ENCODE results near the gene CFAP74. TPM values are rescaled to one million over a fixed set of nuclear protein-coding genes. Genes with fewer than 3 reads are reported as not detected.

The CFAP74 gene
- total and polyA plus RNA-seq, 9 of the 15 experiments (the other 6 are each of a cell fraction or from before 2014, with no cell fraction given), result 0.03 to 0.15 (median 0.05) TPM; not detected in 6

DNA sequence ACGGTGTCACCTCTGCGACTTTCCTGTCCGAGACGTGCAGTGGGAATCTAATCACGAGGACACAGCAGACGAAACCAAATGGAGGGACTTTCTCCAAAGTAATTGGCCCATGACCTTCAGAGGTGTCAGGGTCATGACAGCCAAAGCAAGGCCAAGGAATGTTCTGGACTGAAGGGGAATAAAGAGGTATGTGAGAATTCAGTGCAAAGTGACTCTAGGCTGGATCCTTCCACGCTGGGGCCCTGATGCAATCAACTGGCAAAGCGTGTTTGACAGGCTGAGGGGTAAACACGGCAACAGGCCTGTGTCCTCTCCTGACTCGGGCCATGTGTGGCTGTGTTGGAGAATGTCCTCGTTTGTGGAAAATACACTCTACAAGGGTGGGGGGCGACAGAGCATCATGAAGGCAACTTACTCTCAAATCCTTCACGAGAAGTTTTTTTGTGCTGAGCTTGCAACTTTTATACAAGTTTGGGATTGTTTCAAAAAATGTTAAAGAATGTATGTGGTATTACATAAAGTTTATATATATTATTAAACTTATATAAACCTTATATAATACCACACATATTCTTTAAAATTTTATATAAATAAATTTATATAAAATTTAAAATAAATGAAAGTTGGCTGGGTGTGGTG is 1.7 kb downstream of the CFAP74 start (continued):
- TF ChIP-seq CEBPG (CRISPR knock-in tag; IDR thresholded peaks at IDR 0.05), result peak; percentile 85
- TF ChIP-seq CEBPG (tag; conservative IDR thresholded peaks at IDR 0.05 in 1 of 2, IDR thresholded peaks at IDR 0.05 in 1 of 2), result peak; percentile 52 to 78
- TF ChIP-seq RHOXF2B (CRISPR knock-in tag; conservative IDR thresholded peaks at IDR 0.05), result 0 out of 2 replicates have a peak, but pooled peaks have one; percentile 16
- TF ChIP-seq ATF7 (IDR thresholded peaks at IDR 0.05), result peak; percentile 60
- TF ChIP-seq, protein P1, sequence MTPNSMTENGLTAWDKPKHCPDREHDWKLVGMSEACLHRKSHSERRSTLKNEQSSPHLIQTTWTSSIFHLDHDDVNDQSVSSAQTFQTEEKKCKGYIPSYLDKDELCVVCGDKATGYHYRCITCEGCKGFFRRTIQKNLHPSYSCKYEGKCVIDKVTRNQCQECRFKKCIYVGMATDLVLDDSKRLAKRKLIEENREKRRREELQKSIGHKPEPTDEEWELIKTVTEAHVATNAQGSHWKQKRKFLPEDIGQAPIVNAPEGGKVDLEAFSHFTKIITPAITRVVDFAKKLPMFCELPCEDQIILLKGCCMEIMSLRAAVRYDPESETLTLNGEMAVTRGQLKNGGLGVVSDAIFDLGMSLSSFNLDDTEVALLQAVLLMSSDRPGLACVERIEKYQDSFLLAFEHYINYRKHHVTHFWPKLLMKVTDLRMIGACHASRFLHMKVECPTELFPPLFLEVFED (CRISPR knock-in tag; conservative IDR thresholded peaks at IDR 0.05), result no peak
- no peak for TF ChIP-seq BHLHE40 (IDR thresholded peaks at IDR 0.05; ENCODE audit: low read length)
- TF ChIP-seq, protein P2, sequence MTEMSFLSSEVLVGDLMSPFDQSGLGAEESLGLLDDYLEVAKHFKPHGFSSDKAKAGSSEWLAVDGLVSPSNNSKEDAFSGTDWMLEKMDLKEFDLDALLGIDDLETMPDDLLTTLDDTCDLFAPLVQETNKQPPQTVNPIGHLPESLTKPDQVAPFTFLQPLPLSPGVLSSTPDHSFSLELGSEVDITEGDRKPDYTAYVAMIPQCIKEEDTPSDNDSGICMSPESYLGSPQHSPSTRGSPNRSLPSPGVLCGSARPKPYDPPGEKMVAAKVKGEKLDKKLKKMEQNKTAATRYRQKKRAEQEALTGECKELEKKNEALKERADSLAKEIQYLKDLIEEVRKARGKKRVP (CRISPR knock-in tag; IDR thresholded peaks at IDR 0.05), result peak; percentile 72
- TF ChIP-seq MYC (IDR thresholded peaks at IDR 0.05; ENCODE audit: low read depth, low read length), result peak; percentile 76
- peak; percentile 53; the same call in 1 of the 2 replicates for TF ChIP-seq MYC (CRISPR knock-in tag; IDR thresholded peaks at IDR 0.05; ENCODE audit: borderline replicate concordance, low read depth)
- no peak for TF ChIP-seq ZNF431 (CRISPR knock-in tag; IDR thresholded peaks at IDR 0.05)
- no peak for TF ChIP-seq ZNF274 (IDR thresholded peaks at IDR 0.05; ENCODE audit: borderline replicate concordance, low read depth, low read length)
- TF ChIP-seq, protein P3, sequence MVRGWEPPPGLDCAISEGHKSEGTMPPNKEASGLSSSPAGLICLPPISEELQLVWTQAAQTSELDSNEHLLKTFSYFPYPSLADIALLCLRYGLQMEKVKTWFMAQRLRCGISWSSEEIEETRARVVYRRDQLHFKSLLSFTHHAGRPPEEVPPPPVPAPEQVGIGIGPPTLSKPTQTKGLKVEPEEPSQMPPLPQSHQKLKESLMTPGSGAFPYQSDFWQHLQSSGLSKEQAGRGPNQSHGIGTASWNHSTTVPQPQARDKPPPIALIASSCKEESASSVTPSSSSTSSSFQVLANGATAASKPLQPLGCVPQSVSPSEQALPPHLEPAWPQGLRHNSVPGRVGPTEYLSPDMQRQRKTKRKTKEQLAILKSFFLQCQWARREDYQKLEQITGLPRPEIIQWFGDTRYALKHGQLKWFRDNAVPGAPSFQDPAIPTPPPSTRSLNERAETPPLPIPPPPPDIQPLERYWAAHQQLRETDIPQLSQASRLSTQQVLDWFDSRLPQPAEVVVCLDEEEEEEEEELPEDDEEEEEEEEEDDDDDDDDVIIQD (CRISPR knock-in tag; IDR thresholded peaks at IDR 0.05), result no peak
- TF ChIP-seq ZNF316 (IDR thresholded peaks at IDR 0.05), result peak; percentile 98
- TF ChIP-seq, protein P4, sequence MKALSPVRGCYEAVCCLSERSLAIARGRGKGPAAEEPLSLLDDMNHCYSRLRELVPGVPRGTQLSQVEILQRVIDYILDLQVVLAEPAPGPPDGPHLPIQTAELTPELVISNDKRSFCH (CRISPR knock-in tag; IDR thresholded peaks at IDR 0.05), result 0 out of 2 replicates have a peak, but pooled peaks have one; percentile 17
- TF ChIP-seq, protein P4 (tag; IDR thresholded peaks at IDR 0.05), result no peak
- no peak for TF ChIP-seq ETV1 (tag; conservative IDR thresholded peaks at IDR 0.05; ENCODE audit: low read depth)
- no peak for TF ChIP-seq FUS (optimal IDR thresholded peaks at IDR 0.05; ENCODE audit: low read depth, low read length)
- TF ChIP-seq SMAD4 (CRISPR knock-in tag; conservative IDR thresholded peaks at IDR 0.05), result peak; percentile 47
